ENCODE results near the gene PPP1R14C.

DNA sequence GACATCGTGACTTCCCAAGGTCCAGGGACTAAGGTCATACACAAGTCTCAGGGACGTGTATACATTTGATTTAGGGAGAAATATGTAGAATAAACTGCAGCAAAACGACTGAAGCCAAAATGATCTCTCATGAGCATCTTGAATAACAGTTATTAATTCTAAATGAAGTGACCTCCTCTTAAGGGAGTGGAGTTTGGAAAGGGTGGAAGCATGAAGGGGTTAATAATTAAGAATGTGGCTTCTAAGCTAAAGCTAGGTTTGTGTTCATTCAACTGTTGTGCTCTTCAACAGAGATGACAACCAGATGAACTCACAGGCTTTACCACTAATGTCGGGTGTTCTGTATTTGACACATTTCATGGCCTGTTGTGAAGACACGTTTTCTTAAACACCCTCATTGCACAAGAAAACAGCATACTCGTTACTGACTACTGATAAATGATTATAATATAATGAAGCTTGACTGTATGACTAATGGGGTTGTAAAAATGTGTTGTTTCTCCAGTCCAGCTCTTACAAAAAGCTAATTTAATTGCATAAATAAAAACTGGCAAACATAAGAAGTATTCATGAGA is 1.5 kb downstream of the PPP1R14C start:
- TF ChIP-seq, protein P1, sequence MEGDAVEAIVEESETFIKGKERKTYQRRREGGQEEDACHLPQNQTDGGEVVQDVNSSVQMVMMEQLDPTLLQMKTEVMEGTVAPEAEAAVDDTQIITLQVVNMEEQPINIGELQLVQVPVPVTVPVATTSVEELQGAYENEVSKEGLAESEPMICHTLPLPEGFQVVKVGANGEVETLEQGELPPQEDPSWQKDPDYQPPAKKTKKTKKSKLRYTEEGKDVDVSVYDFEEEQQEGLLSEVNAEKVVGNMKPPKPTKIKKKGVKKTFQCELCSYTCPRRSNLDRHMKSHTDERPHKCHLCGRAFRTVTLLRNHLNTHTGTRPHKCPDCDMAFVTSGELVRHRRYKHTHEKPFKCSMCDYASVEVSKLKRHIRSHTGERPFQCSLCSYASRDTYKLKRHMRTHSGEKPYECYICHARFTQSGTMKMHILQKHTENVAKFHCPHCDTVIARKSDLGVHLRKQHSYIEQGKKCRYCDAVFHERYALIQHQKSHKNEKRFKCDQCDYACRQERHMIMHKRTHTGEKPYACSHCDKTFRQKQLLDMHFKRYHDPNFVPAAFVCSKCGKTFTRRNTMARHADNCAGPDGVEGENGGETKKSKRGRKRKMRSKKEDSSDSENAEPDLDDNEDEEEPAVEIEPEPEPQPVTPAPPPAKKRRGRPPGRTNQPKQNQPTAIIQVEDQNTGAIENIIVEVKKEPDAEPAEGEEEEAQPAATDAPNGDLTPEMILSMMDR (IDR thresholded peaks at IDR 0.05) = no peak
- no peak for TF ChIP-seq POLR2A (IDR thresholded peaks at IDR 0.05)

Data from breast epithelium (tissue), 3 donors.